HG03558 (cell line): ENCODE results near the gene GRM6.

Source experiments
- ATAC-seq: cut with Tn5 transposase; IDR thresholded peaks from one replicate; pipeline ENCODE4 v1.9.1; 2021; ENCODE audit warnings: moderate number of reproducible peaks; ENCODE audit not compliant: unreplicated experiment; ENCODE audit errors: extremely low read depth

GRM6 gene

GRCh38 chr5:178984145-178985072, 10.7 kb downstream of the GRM6 start:
- ATAC-seq = no peak

- ATAC-seq = no peak
Measured at GRCh38 chr5:178983728-178984127, 11.4 kb downstream of the GRM6 start.

- ATAC-seq = no peak
Measured at GRCh38 chr5:178982941-178983340, 12.2 kb downstream of the GRM6 start.

- no peak for ATAC-seq
Measured at GRCh38 chr5:178981381-178981780, 13.7 kb downstream of the GRM6 start.

DNA sequence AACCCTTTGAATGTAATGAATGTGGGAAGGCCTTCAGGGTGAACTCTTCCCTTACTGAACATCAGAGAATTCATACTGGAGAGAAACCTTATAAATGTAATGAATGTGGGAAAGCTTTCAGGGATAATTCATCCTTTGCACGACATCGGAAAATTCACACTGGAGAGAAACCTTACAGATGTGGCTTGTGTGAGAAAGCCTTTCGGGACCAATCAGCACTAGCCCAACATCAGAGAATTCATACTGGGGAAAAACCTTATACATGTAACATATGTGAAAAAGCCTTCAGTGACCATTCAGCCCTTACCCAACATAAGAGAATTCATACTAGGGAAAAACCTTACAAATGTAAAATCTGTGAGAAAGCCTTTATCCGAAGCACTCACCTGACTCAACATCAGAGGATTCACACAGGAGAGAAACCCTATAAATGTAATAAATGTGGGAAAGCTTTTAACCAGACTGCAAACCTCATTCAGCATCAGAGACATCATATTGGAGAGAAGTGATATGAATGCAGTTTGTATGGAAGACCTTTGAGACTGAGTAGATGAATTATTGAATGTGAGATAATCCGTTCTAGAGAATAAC, 29.6 kb downstream of the GRM6 start:
- no peak for ATAC-seq

DNA sequence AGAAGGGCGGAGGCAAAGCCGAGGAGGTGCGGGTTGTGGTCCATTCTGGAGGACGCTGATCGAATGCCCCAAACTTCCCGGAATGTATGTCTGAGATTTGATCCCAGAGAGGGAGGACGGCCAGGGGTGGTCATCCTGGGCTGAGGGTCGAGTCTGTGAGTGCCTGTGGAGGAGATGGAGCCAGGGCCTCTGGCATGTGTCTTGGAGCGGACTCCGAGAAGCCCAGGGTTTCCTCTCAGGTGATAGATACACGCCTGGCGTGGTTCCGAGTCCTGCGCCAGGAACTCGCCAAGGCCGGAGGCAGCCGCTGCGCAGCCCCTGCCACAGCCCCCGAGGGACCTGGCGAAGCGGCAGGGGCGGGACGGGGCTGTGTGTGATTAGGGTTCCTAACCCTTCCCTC, 53.8 kb downstream of the GRM6 start:
- ATAC-seq = no peak

- no peak for ATAC-seq
Measured at GRCh38 chr5:178940569-178941360, 54.4 kb downstream of the GRM6 start, which contains the start of gene ZNF454. ZNF454 (plus strand) TSS chr5:178941198; CDS start chr5:178942792, 1,594 bp downstream.

GRCh38 chr5:178931846-178932760, 63.0 kb downstream of the GRM6 start:
- no peak for ATAC-seq
